NCI-H748 (cell line): Measurements from ENCODE around the gene CCNK.
A peak's percentile ranks its signal among the peaks of the same experiment; 100 is the strongest.

Source experiments
- DNase-seq: peaks from one replicate; lab custom pipeline; 2025; ENCODE audit not compliant: unreplicated experiment; lab: John Stamatoyannopoulos, UW

The CCNK gene

DNA sequence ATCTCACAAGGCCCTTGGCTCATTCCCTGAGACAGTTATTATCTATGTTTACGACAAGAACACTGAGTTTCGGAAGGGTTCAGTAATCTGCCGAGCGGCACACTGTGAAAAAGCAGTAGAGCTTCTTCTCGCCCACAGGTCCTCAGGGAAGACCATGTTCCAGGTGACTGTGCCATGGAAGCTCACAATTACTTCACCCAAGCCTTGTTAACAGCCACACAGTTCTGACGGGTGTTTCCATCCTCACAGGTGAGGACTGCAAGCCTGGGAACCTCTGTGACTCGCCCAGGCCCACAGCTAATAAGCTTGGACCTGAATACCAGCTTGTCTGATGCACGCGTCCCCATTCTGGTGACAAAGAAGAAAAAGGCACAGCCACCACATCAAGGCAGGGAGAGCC, 15.9 kb upstream of the CCNK start:
- no peak for DNase-seq

DNA sequence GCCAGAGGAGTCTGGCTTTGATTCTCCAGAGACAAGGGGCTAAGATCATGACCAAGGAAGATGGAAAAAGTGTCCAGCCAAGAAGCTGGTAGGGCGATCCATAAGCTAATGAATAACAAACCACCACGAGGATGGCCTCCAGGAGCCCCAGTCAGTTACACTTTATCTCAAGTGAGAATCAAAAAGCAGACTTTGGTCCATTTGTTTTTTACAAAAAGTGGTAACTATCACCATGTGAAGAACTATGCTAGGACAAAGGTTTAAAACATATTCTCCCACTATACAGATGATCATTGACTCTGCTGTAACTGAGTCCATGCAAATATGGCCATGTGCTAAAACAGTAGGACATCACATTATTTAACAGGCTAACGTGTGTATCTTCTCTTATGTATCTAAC, 14.5 kb upstream of the CCNK start:
- DNase-seq, result no peak

DNA sequence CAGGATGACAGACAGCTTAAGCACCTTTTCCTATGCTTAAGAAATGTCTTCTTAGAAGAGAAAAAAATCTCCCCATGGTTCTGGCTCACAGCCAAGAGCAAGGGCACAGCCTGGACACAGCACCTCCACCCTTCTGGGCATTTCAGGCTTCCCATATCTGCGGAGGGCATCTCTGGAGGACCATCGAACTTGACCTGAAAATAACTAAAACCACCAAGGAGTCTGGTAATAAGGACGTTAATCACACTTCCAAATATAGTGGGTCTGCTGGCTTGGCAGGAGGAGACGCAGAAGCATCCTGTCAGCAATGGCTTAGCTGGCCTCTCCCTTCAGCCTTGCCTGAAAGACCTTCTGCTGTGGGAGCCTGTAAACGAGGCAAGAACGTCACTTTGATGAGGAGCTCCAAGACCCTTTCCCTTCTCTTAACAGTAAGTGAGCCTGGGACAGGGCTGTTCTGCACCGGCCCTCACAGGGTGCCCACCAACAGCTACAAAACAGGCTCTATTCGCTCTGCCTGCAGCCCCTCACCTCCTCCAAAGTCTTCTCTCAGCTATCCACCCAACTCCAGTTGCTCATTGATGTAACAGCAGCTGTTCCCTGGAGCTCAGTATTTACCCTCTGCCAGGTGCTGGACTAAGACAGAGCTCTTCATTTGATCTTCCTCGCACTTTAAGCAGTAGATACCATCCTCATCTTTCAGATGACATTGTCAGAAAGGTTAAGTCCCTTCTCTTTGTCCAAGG, 13.7 kb upstream of the CCNK start:
- DNase-seq, result no peak

DNA sequence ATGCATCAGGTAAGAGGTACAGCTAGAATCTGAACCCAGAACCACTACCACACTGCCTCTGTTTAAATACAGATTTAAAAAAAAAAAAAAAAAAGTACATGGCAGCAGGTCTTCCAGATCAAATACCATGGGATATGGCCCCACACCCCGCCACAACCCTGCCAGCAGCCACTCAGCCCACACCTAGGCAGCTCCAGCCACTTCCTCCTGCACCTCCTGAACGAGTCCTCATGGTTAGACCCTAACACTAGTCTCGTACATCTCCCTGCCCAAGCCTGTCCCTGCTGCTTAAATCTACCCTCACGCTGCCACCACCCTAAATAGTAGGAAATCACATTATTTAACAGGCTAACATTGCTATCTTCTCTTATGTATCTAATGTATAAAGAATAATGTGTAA, 13.1 kb upstream of the CCNK start:
- no peak for DNase-seq

DNA sequence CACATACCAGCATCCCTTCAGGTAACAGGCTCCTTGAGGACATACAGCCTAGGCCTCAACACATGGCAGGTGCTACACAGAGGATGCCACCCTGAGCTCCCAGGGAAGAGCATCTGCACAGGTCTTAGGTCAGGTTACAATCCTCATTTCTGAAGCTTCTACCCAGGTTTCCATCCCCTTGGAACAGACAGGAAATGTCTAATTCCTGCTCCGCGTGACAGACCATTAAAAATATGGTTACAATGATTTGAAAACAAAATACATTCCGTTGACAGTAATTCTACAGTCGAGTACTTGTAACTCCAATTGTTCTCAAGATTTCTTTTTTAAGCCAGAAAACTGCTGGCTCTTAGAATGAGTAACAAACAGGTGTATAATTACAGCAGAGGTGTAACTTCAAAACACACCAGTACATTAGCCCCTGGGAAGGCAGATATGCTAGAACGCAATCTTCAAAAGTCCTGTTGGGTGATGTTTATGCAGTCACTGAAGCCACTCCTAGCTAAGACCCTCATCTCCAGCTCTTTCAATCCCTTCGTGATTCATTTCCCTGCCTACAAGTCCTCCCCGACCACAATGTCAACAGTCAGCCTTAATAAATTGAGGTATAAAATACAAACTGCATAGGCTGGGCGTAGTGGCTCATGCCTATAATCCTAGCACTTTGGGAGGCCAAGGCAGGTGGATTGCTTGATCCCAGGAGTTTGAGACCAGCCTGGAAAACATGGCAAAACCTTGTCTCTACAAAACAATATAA, 12.2 kb upstream of the CCNK start:
- DNase-seq, result no peak

DNA sequence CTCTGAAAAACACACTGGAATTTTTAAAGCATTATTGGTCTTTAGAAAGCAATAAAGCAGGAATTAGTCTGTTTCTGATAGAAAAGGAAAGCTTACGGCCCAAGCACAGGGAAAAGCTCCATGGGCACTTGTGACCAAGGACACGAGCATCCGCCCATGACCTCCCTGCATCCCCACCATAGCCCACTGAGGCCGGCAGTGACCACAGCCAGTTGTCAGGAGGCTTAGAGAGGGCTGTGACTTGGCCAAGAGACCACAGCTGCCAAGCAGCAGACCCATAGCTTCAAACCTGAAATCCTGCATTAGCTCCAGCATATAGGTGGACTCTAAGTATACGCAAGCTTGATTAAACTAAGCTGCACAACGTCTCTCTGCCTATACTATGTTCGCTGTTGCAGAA, 9.5 kb upstream of the CCNK start:
- DNase-seq, result no peak

DNA sequence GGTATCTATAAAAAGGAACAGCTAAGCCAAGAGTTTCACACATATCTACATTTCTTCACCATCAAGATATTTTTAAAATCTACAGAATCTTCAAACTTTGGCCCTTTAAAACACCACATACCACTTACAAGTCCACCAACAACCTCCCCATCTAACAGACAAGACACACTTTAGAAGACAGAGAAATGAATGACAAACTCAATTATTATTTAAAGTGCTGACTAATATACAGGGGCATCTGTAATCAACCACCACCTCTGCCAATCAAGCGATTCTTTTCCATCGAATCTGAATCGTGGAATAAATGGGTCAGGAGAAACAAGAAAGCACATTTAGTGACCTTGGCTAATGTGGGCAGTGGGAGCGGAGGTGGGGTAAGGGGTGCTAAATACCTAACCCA, 8.3 kb upstream of the CCNK start:
- DNase-seq, result no peak

DNA sequence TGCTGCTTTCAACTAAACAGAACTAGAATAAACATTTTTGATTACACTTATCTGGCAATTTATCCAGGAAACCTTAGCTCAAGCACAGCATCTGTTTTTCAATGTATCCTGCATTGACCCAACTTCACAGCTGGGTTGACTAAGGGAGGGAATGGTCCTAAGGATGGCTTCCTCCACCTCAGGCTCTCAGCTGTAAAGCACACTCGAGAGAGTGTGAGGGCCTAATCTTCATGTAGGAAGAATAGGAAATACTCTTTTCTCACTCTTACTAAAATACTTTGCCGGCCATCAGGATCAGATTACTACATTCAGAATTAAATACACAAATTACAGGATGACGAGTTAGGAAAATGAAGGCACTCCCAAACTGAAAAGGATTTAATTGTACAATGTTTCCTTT, 7.8 kb upstream of the CCNK start:
- DNase-seq, result no peak

DNA sequence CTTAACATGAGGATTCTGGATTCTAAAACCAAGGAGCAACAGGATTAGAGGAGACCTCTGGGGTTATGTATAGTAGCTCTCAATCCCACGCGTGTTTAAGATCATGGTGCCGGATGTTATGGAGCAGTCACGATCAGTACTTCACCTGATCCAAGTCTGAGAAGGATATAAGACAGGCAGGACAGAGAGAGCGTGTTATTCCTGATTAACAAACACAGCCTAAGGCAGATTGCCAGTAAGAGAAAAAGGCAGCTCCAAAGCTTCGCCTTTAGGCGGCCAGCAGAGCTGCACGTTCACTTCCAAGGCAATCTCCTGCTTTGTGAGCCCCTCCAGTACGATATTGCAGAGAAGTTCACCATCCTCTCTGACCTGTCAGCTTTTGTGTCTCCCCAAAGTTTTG, 6.0 kb upstream of the CCNK start:
- no peak for DNase-seq

DNA sequence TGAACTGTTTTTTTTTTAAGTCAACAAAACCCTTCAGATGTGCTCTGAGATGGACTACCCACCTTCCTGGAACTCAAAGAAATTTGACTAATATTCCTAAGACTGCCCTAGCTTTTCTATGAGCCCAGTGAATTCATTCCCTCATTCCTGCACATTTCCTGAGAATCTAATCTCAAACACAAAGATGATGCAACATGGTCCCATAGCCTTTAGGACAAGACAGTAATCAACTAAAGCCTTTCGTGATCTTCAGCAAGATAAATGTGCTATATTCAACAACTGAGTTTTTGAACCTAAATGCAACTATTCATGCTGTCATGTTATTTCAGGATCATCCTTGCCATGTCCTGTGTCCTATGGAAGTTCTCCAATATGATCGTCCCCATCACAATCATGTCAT, 5.5 kb upstream of the CCNK start:
- DNase-seq, result no peak

DNA sequence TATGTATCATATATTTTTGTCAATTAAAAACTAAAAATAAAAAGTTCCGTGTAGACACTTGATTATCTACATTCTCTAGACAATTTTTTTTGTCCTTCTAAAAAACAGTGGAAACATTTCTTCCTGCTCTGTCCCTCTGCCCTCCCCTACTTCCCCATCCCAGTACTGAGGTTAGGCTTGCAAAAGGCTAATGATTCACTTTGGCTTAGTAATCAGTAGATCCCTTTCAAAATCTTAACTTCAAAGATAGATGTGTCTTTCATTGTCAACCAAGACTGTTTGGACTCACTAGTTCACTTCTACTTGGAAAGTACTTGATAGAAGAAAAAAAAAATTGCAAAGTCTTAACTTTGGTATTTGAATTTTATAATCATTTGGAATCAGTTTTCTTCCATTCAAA, 4.3 kb upstream of the CCNK start:
- no peak for DNase-seq

DNA sequence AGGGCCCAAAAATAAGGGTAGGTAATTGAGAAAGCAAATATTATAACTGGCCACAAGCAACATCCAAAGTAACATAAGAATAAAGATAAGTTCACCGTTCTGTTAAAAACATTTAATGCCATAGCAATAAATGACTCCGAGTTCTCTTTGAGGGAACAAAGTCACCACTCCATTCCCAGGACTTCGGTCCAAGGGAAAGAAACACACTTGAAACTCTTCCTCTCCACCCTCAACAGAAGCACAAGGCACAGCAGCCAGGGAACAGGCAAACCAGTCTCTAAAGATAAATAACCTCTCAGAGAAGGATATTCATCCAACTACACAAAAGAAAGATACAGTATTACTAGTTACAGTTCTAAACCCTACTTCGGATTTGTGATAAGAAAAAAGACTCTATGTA, 3.1 kb upstream of the CCNK start:
- no peak for DNase-seq

DNA sequence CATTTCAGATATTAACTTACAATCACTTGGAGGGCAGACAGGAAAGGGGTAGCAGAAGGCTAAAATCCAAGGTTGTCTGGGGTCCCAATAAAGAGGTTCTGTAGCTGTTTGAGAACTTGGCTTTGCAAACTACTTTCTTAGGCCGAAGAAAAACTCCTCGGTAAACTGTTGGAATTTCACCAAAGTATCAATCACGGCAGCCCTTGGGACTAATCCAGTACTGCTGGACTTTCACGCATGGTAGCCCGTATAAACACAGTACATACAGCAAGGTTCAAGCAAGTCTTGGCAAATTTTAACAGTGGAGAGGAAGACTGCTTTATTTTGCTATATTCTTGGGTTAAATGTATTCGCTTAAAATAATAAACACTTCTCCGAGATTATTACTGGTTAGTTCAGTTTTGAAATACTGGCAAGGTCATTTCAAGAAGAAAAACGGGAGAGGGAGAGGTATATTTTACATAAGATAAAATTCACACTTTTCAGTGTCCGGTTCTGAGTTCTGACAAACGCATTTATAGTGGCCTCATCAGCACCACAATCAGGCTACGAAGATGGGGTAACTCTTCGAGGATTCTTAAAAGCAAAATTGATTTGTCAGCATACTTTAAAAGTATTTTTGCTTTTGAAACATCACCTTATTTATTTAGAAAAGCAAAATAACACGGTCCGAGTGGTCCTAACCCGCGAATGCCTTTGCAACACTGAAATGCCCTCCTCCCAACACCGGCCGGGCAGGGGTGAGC, 1.9 kb upstream of the CCNK start:
- no peak for DNase-seq

DNA sequence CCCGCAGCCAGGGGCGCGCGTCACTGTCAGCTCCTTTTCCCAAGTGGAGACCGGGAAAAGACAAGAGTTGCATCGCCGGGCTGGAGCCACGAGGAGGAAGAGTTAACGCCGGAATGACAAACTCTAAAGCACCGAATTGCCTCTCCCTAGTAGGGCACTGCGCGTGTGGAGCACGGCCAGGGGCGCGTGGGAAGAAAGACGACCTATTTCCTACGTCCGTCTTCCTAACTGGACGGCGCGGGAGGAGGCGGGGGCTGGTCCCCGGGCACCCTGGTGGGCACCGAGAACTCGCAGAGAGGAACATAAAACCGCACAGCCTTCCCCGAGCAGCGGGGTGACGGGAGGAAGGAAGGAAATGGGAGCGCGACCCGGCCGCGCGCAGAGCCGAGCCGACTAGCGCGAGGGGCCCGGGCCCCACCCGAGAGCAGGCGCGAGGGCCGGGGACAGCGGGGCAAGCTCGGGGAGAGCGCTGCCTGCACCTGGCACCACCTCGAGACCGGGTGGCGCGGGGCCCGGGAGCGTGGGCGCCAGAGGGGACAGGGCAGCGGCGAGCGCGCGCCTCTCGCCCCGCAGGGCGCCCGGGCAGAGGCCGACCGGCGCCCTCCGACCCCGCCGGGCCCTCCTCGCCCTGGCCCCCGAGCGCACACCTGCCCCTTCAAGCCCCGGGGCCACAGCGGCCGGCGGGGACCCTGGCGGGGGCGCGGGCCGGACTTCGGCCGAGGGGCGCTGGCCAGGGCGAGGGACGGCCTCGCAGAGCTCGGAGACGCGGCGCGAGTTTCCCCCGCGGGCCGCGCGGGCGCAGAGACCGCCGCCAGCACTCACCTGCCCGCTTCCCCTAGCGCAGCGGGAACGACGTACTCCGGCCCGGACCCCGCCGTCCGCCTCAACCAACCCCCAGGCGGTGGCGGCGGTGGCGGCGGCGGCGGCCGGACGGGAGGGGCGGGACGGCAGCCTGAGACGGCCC, 1.0 kb upstream of the CCNK start, which contains the start of gene SETD3:
SETD3 (minus strand) TSS at position 954 of the 964 bp plus-strand sequence. CDS start 15,054 bp downstream, outside the sequence.
- DNase-seq, result peak; percentile 68

DNA sequence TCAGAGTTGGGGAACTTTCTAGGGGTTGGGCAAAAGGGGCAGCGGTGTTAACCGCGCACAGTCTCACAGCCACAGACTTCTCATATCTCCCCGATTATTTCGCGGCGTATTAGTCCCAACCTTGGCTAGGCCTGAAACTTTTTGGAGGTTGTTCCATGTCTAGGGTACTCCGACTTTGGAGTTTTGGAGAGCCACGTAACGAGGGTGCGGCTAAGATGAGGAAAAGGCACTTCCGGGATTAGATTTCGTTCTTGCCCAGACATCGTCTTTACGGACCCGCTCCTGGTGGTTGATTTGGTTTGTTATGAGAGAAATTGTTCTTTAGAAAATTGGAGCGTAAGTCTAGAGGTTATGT, 513 bp downstream of the CCNK start:
- peak; percentile 50 for DNase-seq

DNA sequence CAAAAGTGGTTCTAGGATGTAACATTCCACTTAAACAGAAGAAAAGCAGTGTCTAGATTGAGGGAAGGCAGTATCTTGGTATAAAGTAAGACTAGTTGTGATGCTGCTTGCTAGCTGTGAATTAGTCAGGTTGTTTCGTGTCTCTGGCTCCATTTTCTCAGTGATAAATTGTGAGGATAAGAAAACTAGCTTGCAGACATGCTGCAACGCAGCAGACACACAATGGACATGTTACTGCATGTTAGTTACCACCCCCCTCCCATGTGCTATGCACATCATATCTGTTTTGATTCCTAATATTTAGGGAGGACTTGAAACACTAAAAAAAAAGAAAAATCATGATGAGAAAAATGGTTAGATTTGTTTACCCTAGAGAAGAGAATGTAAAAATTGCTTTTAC, 2.9 kb downstream of the CCNK start:
- no peak for DNase-seq

DNA sequence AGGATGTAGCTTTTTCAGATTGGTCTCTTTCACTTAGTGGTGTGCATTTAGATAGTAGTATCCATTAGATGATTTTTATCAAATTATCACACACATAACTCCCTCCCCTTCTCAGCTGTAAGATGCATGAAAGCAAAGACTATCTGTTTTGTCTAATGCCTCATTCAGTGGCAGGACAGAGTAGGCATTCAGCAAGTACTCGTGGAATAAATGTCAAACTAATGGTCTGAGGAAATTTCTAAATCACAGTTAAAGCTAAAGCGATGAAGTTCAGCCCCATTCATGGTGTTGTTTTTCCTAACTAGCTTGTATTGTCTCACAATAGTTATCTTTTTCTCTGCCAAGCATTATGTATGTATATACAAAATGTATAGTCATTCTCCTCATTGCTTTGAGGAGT, 16.1 kb downstream of the CCNK start:
- no peak for DNase-seq

DNA sequence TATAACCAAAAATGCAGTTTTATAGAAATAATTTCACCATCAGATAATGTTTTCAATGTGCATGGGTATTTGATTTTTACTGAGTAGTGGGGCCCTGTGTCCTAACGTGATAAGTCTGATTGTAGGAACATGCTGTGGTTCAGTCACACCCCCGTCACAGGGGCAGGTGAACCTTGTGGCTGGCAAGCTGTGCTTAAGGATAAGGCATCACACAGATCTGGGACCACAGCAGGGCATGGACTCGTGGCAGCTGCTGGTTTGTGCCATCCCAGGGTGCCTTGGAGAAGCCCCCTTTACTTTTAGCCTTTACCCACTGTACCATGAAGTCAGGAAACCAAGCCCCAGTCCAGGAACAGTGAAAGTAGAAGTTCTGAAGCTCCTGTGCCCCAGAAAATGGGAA, 16.7 kb downstream of the CCNK start:
- DNase-seq, result no peak

DNA sequence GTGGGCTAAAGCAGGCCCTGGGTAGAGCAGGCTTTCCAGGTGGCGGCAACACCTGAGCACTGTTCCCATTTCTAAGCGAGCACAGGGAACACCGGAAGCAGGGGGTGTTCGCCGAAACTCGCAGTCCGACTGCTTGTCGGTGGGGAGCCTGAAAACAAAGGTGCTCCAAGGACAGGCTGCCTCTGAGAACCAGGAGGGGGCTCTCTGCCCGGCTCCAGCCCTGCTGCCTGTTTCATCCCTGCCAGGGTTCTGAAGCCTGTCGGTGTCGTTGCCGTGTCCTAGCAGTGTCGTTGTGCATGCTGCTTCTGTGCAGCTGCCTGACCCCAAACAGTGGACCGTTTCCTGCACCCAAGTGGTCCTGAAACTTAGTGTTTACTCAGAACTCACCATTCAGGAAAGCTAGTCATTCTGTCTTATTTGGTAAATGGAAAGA, 21.8 kb downstream of the CCNK start:
- DNase-seq, result no peak

DNA sequence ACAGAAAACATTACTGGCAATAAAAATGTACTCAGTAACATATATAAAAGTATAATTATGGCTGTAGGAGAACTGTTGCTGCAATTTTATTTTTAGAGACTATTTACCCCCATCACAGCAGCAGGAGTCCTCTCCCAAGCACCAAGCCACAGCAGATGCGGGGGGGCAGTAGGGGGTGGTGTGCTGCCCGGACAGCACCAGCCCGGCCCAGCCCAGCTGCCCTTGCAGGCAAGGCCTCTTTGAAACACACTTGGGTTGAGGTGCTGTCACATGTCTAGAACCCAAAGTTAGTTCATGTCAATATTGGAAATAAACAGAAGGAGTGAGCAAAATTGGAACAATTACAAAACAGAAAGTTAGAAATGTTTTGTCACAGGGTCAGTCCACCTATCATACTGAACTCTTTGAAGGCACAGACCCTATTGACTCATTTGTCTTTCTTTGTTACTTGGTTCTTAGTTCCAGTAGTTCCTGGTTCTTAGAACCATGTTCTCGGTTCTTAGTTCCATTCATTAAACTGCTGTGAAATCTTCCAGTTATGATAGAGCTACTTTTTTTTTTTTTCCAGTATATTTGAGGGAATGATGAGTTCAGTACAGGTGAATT, 22.7 kb downstream of the CCNK start:
- no peak for DNase-seq
